GM21723 (cell line): ENCODE results near the gene CYS1.

Source experiments
- ATAC-seq: cut with Tn5 transposase; IDR thresholded peaks from one replicate; pipeline ENCODE4 v1.9.1; 2021; ENCODE audit warnings: mild to moderate bottlenecking, moderate library complexity; ENCODE audit not compliant: unreplicated experiment

Gene CYS1

DNA sequence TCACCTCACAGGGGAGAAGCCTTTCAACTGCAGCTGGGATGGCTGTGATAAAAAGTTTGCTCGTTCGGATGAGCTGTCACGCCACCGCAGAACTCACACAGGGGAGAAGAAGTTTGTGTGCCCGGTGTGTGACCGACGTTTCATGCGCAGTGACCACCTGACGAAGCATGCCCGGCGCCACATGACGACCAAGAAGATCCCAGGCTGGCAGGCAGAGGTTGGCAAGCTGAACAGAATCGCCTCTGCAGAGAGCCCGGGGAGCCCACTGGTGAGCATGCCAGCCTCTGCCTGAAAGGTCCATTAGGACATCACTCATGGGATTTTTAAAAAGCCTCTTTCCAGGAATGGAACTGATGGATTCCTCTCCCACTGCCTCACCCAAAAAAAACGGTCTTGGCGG, 28.0 kb downstream of the CYS1 start:
- no peak for ATAC-seq

DNA sequence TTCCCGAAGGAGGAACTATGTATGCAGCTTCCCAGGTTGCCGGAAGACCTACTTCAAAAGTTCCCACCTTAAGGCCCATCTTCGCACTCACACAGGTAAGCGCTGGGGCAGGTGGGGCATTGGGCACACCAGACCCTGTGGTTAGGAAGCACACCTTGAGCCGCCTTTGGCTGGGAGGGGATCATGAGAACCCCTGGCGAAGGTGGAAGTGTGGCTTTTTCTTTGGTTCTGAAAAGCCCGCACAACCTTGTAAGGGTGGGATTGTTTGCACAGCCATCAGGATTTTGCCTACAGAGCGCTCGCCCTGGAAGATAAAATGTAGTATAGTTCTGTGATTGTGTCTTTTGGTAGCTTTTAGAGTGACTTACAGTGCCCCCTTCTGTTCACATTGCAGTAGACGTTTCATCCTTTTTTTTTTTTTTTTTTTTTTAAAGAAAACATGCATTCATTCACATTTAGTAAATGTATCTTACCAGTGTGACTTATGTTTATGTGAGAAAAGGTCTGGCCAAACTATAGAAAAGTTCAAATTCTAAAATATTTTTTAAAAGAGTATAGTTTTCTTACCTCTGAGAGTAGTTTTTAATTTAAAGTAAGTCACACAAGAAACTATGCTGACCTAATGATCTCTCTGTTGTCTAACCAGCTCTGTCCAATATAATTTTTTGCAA, 31.6 kb downstream of the CYS1 start:
- ATAC-seq: no peak

DNA sequence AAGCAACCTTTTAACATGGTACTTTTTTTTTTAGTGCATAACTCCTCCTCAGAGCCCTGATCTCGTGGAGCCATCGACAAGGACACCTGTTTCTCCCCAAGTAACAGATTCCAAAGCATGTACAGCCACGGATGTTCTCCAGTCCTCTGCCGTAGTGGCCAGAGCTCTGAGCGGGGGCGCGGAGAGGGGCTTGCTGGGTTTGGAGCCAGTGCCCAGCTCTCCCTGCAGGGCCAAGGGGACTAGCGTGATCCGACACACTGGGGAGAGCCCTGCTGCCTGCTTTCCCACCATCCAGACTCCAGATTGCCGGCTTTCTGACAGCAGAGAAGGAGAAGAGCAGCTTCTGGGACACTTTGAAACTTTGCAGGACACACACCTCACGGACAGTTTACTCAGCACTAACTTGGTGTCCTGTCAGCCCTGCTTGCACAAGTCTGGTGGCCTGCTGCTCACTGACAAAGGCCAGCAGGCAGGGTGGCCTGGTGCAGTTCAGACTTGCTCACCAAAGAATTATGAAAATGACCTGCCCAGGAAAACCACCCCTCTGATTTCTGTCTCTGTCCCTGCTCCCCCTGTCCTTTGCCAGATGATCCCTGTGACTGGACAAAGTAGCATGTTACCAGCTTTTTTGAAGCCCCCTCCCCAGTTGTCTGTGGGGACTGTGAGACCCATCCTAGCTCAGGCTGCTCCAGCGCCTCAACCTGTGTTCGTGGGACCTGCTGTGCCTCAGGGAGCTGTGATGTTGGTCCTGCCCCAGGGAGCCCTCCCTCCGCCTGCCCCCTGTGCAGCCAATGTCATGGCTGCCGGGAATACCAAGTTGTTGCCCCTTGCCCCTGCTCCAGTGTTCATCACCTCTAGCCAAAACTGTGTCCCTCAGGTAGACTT, 32.4 kb downstream of the CYS1 start:
- no peak for ATAC-seq

DNA sequence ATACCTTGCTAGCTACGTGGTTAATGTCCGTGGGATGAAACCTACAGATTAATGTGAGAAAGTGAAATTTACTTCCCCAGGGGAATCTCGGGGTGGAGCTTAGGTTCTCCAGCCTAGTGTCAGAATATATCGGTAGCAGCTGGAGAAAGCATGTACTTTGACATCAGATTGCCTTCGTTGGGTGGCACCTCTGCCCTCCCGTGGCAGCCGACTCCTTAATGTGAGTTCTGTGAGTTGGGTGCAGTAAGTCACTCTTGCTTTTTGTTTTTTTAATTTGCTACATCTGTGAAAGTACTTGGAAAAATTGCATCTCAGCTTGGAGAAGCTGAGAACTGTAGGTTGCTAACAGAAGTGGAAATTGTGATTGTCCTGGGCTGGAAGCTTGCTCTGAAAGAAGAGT, 33.3 kb downstream of the CYS1 start:
- ATAC-seq: no peak

DNA sequence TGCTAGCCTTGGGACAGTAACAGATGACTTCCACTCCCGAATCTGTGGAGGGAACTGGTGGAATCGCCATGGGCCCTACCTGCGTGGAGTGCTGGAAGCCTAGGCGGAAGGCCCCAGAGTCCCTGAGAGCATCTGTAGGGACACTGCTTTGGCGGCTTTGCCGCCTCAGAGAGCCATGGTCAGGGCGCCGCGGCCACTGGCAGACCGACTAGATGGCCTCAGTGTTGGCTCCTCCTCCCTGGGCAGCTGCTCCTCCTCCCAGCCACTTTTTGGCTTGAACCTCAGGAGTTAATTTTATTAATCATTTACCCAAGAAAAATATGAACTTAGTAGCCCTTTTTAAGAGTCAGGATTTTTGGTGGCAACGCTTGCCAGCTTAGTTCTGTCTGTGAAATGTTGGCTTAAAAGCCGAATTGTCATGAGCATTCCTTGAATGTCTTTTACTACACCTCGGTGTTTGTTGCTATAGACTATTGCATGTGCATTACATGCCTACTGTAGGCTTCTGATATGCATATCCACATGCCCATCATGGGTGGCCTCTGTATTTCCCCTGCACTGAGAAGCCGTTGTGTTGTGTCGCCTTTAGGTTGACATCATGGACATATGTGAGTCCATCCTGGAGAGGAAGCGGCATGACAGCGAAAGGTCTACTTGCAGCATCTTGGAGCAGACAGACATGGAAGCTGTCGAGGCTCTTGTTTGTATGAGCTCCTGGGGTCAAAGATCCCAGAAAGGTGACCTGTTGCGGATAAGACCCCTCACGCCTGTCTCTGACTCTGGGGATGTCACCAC, 34.5 kb downstream of the CYS1 start:
- no peak for ATAC-seq

DNA sequence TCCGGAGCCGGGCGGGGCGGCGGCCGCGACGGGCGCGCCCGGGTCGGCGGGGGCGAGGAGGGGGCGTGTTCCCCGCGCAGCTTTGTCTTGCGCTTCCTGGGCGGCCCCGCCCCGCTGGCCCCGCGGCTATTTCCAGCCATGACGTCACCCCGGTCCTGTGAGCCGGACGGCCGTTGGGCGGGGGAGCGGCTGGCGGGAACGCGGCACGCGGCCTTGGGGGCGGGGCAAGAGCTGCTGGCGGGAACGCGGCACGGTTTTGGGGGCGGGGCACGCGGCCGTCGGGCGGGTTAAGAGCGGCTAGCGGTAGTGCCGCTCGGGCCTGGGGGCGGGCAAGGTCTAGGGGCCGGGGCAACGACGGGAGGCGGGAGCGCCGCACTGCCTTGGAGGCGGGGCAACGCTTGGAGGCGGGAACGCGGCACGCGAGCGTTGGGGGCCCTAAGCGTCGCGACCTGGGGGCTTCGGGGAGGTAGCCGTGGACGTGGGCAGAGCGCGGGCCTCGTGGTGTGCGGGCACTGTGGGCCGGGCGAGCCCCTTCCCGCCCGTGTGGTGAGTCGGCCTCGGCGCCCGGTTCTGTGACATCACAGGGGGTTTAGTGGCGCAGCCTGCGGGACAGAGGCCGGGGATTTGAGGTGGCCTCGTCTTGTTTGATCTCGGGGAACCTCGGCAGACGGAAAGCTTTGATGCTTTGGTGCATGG, 36.2 kb downstream of the CYS1 start:
- ATAC-seq: peak; percentile 52

DNA sequence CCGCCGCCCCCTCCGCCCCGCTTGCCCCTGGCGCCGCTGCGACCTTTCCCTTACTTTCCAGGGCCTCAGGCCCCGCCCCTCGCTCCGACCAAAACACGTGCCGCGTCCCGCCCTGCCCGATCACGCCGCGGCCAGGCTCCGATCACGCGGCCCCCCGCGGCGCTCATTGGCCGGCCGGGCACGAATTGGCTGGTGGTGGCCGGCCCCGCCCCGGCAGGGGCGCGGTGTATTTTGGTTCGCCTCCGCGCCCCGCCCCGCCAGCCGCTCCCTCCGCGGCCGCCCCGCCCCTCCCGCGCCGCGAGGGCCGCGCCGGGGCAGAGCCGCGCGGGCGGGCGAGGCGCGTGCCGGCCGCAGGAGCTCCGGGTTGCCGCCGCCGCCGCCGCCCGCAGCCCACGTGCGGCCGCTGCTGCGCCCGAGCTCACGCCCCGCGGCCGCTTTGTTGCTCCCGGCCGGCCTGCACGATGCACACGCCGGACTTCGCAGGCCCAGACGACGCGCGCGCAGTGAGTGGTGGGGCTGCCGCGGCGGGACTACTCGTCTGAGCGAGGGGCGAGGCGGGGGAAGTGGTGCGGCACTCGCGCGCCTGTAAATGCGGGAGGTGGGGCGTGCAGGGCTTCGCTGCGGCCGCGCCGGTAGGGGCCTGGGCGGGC, 36.8 kb downstream of the CYS1 start, which contains the start of gene KLF11:
Gene KLF11, plus strand, starts transcription at position 295 of the 650 bp plus-strand sequence. Its CDS starts 167 bp downstream, at position 462.
- ATAC-seq: peak; percentile 64

DNA sequence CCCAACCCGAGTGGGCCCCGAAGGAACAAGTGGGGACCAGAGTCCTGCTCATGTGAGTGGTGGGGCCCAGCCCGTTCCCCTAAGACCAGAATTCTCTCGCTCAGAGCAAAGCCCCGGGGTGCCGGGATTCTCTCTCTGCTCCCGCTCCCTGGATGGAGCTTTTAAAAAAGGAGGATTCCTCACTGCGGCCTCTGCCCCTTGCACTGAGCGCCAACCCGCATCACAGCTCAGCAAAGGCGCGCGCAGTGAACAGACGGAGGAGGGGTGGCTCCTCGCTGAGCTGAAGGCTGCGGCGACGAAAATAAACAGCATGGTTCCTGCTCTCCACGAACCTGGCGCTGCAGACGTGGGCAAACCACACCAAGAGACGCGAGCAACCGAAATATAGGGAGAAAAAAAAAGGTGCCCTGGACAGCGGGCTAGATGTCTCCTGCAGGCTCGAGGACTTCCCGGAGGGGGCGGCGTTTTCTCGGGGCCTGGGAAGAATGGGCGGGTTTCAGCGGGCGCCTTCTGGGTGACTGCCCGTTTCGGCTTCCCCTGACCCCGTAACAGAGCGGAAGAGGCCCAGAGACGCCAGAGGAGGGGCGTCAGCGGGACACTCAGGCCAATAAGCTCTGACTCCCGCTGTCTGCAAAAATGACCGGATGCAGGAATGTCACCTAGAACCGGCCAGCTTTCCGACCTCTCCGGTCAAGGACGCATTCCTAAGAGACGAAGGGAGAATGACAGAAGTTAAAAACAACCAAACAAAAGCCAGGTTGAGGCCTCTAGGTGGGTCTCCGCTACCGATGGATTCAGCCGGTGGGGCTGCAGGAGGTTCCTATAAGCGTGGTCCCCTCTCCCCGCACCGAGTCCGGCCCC, 37.7 kb downstream of the CYS1 start:
- ATAC-seq: no peak

DNA sequence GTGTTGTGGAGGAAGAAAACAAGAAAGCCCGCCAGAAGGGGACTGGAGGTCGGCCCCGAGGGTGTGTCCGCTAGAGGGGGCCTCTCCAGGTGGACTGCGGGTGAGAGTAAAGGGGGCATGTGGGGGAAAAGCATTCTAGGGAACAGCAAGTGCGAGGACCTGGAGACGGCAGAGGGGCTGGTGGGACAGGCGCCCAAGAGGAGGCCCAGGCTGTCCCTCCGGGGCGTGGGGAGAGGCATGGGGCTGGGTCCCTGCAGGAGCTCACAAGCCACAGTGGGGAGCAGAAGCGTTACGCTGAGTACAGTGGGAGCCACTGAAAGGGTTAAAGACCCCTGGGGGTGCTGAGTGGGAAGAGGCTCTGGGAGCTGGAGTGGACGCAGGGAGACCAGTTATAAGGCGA, 38.5 kb downstream of the CYS1 start:
- no peak for ATAC-seq

DNA sequence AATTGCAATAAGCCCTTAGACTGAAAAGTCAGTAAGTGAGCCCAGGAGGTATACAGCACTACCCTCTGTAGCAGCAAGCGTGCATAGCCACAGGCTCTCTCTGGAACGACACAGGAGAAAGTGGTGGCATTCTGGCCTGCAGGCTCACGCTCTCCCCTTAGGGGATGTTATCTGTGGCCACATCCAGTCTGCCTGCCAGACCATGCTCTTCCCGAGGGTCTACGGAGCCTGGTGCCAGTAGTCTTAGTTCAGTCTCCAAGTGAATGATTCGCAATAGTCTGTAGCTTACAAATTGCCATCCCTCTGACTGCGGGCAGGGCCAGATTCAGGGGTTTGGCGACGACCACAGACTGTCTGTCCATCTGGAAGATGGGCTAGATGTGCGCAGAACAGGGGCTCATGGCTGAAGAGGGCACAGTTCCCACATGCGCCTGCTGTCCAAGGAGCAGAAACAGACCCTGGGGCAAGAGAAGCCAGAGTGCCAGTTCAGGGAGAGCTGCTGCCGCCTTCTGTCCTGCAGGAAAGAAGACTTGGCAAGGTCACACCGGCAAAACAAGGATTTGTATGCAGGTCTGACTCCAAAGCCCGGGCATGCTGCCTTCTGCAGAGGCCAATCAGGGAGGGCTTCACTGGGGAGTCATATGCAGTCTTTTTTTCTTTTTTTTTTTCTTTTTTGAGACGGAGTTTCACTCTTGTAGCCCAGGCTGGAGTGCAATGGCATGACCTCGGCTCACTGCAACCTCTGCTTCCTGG, 40.4 kb downstream of the CYS1 start:
- no peak for ATAC-seq

DNA sequence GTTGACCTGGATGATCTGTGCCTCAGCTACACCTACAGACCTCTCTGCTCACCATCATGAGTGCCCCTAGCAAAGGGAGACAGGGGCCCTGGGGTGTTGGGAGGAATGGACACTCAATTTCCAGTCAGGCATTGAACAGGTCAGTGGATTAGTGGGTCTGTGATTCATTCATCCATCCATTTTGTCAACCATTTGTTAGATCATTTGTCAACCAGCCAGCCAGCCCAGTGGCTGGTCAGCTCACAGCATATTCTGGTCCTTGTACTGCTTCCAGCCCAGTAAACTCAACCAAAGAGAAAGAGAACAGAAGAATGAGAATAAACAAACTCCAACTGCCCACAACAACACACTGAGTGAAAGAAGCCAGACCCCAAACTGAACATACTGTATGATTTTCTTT, 41.5 kb downstream of the CYS1 start:
- no peak for ATAC-seq

DNA sequence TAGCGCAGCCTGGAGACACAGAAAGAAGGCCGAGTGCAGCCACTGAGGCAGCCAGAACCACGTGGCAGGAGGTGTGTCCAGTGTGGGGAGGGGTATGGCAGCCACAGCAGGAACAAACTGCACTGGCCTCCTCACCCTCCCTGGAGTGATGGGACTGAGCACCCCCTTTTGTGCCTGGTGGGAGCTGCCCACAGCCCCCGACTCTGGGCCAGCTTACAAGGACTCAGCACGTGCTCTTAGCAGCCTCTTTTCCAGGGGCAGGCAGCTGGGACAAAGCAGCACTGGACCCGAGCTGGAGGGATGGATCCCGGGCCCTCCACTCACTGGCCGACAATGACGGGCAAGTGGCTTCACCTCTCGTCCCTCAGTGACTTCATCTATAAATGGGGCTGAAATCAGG, 42.1 kb downstream of the CYS1 start:
- no peak for ATAC-seq

DNA sequence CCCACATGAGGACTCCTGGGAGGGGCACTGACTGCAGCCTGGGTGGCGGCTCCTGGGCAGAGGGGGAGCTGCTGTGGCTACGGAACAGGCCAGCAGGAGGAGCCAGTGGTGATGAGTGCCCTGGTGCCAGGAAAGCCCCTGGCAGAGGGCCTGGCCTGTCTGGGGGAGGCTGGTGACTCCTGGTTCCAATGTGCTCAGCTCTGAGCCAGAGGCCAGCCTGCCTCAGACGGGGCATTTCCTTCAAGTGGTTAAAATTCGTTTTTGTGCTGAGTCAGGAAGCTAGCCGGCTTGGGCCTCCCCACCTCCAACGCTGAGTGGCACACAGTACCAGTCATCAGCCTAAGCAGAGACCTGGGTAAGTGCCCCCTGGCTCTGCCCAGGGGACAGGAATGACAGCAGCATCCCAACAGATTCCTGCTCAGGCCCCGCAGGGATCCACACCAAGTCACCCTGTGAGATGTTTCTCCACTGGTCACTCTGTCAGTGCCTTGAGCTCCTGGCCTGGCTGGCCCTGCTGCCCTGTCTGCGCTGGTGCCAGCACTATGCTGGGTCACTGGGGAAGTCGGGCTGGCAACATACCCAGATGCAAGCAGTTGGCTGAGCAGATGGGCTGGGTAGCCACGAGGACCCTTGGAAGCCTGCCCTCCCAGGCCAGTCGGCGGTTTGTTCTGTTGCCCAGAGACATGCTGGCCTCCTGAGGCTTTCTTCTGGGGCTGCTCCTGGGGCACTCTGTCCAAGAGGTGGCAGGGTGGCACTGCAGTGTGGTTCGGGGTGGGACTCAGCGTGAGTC, 43.9 kb downstream of the CYS1 start:
- no peak for ATAC-seq

DNA sequence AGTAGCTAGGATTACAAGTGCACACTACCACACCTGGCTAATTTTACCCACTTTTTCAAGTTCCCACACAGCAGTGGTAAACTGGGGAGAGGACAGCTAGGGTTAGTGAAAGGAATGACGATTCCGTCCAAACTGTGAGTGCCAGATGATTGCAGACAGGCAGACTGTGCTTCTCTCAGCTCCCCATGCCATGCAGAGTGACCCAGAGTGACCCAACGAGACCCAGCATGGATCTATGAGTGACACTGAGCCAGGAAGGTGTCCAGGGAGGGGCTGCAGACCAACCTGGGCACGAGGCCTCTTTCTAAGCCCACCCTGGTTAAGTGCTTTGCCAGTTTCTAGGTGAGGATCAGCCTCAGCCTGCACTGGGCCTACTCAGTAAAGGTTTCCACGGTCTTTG, 44.6 kb downstream of the CYS1 start:
- ATAC-seq: no peak

DNA sequence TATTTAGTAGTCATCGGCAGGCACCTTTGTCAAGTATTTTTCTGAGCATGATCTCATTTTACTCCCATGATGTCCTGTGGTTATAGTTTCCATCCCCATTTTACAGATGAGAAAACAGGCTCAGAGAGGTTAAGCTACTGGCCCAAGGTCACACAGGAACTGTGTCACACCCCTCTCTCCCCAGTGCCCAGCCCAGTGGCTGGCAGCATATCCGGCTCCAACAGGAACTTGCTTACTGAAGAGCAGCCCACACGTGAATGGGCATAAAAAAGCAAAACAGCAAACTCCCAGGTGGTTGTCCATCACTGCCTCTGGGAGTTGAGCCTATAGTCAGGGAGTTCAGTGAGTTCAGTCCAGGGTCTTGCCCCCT, 45.2 kb downstream of the CYS1 start:
- no peak for ATAC-seq

DNA sequence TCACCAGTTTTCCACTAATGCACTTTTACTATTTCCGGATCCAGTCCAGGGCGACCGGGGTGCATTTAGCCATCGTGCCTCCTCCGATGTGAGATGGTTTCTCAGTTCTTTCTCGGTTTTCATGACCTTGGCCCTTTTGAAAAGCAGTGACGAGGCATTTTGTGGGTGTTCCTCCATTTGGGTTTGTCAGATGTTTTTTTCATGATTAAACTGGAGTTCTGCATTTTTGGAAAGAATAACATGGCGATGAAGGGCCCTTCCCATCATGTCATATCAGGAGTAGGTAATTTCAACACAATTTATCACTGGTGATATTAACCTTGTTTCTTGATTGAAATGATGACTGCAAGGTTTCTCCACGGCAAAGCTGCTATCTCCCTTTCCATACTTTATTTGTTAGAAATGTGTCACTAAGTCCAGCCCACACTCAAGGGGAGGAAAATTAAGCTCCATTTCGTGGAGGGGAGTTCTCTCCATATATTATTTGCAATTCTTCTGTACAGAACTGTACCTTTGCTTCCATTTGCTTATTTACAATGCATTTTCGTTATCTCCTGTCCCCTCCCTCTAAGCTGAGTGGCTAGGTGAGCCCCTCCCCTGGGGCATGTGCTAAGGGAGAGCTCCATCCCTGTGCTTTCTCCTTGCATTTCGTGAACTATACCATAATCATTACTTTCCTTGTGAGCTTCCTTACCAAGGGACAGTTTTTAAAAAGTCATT, 45.7 kb downstream of the CYS1 start:
- no peak for ATAC-seq

DNA sequence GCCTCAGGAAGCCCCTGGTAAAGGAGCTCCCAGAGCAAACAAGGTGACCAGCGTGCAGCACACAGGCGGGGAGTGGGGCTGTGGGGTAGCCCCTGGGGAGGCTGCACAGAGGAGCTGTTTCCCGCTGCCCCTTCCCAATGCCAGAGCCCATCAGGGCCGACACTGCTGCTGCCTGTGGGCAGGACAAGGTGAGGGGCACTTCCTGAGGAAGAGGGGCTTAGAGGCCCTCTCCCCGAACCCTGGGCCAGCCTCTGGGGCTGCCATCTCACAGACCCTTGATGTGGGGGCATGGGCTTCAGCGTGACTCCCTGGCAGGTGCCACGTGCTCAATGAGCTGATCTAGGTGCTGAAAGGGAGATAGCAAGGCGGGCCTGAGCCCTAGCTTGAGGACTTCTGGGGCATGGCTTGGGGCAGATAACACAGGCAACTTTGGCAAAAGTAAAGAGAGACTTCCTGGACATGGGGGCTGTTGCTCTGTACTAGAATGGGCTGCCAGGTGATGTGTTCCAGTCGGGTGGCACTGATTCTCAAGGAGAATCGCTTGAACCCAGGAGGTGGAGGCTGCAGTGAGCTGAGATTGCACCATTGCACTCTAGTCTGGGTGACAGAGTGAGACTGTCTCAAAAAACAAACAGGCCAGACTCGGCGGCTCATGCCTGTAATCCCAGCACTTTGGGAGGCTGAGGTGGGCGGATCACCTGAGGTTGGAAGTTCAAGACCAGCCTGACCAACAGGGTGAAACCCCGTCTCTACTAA, 46.8 kb downstream of the CYS1 start:
- ATAC-seq: no peak
